NCI-H82 (cell line): ENCODE data around the gene IGSF3.
"Not testable (repeated sequence)": the region's sequence is repeated elsewhere in the genome, so short reads cannot be mapped to it uniquely, and the experiment has no call there.

ENCODE experiments used
- DNase-seq: peaks from one replicate; lab custom pipeline; 2025; lab: John Stamatoyannopoulos, UW

Gene IGSF3

DNA sequence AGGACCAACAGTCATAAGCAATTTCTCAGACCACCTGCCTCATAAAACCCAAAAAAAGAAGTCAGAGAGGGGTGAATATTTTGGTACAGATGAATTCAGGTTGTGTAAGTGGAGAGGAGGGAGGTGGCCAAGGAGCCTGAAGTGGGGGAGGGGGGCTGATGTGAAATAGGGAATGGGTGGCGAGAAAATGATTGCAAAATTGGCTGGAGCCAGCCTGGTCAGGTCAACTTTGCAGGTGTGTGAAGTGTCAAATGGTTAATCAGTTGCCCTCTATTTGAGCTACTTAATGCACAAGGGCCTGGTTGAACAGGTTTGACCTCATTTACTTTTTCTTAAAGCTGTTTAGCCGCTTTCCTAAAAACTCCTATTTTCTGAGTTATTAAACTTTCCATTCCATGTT is 38.1 kb downstream of the IGSF3 start:
- not testable (repeated sequence) for DNase-seq

DNA sequence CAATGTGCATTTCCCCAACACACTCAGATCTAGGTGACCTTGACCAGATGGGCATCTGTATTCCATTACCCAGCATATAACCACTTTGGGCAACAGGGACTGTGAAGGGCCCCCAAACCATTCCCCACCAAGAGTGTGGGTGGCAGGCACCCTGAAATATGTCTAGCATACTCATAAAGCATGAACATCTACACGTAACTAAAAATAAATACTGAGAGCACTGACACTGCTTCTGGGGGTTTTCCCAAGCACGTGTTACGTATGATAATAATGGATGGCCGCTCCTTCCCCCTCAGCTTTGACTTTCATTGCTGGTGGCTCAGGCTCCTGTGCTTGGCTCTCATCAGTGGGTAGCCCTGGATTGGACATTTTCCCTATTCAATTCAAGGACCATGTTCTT is 39.1 kb downstream of the IGSF3 start:
- no peak for DNase-seq

DNA sequence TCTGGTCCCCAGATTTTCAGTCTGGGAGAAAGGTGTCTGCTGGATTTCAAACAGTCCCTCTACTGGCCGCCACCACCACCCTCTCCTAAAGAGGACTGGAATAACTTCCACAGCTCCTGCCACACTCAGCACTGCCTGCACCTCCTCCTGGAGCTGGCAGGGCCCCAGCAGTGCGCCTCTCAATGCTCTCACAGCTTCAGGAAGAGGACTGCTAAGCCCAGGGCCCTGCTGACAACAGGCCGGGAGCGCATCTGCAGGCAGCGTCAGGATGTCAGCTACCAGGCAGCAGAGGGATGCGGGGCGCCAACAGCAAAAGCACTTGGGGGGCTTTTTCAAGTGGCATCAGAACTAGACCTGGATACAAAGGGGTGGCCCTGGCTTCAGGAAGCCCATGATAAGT is 40.2 kb downstream of the IGSF3 start:
- DNase-seq: not testable (repeated sequence)

DNA sequence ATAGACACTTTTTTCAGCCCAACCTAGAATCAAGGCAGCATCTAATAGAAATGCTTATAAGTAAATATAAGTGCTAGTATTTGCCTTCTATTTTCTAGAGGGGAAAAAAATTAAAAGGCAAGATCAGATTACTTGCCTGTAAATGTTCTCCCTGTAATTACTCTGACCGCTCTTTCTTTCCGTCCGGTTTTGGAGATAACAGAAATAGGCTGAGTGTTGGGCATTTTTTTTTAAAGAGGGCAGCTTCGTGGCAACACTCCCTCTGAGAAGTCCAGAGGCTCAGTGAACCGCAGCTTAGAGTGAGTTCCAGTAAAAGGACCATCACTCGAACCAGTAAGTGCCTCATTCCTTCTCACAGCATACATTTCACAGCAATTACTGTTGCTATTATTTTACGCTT is 40.6 kb downstream of the IGSF3 start:
- DNase-seq: not testable (repeated sequence)

DNA sequence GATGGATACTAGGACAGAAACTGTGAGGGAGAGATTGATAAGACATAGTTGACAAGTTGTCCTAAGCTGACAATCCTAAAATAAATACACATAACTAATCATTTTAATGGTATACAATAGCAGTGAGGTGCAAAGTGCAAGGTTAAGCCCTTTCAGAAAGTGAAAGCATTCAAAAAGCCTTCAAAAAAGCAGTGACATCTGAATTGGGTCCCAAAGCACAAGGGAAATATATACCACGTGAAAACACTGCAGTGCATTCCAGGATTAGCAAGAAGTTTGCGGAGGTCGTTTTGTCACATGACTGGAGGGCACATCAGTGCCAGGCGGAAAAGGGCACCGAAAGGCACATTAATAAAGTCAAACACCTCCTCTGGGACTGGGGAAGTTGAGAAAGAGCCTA is 42.4 kb downstream of the IGSF3 start:
- not testable (repeated sequence) for DNase-seq

DNA sequence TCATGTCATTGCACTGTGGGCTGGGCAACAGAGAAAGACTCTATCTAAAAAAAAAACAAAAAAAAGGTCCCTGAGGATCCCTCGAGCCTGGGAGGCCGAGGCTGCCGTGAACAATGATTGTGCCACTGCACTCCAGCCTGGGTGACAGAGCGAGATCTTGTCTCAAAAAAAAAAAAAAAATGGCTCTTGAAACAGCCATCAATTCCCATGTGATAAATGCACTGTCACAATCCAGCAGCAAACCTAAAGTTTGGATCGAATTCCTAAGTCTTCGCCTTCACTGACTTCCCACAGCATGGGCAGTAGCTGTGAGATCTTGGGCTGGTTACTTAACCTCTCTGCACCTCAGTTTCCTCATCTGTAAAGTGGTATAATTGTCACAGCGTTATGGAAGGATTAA is 43.5 kb downstream of the IGSF3 start:
- DNase-seq: no peak

DNA sequence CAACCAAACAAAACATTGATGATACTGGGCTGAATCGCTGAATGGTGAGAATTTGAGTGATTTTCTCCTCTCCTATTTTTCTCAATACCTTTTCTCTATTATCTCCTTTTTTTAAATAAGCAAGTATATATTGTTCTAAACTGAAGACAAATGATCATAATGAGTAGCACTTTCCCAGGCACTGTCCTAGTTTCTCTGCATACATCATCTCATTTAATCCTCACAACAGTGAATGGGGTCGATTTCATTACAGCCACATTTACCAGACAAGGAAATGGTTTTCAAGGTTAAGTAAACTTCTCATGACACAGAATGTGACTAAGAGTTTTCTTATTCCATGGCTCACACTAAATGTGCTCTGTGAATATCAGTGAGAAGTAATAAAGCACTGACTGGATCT is 45.0 kb downstream of the IGSF3 start:
- not testable (repeated sequence) for DNase-seq

DNA sequence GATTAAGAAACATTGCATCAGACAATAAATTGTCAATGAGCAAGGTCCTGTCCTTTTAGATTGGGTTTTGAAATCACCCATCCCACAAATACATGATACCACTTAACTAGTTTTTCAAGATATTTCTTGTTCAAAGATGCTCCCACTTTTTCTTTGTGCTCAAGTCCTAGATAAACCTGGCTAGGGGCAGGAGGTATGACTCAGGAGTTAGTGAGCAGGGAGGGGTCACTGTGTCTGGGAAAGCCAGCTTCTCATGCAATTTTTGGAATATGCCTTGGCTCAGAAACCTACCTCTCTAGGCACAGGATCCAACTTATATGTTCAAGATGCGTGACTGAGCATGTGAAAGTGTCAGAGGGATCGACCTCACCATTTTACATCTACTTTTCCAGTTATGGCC is 45.8 kb downstream of the IGSF3 start:
- DNase-seq: not testable (repeated sequence)

DNA sequence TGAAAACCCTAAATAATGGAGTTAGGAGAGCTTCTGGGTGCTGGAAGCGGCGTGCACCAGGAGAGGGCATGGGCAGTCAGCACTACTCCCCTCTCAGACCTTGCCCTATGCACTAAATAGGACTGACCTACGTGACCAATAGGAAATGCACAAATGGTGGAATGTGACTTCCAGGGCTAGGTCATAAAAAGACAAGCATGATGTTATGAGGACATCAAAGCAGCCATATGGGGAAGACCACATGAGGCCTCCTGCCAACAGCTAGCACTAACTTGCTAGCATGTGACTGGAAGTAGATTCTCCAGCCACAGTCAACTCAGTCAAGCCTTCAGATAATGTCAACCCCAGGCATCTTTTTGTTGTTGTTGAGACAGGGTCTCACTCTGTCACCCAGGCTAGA is 47.1 kb downstream of the IGSF3 start:
- DNase-seq: not testable (repeated sequence)

DNA sequence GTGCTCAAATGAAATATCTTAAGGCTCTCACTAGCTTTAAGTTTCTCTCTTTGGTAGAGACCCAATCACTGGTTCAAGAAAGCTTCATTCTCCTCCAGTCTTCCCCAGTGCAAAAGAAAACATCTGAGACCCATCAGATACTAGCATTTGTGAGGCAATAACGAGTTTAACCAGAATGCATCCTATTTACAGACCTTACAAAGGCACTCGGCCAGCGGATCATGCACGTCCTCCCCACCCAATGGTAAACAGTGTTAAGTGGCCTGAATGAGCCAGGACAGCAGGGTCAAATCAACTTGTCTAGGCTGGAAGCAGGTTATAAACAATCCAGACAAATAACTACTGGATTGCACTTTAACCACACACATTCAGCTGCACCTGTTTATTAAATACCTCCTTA is 48.4 kb downstream of the IGSF3 start:
- DNase-seq: not testable (repeated sequence)

DNA sequence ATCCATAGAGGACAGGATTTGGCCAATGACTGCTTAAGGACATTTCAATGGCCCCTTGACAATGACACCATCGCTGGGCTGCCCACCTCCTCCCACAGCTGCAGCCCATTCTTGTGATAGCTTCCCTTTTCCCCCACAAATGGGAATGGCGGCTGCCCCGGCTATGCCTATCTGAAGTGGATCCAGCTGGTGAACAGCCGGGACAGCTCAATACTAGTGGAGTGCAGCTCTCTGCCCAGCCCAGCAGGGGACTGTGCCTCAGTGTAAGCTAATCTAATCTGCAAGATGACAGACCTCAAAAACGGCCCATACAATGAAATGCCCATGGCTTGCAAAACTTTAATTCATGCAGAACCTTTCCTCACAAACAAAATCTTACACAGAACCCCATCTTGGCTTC is 49.7 kb downstream of the IGSF3 start:
- DNase-seq: peak; percentile 16

DNA sequence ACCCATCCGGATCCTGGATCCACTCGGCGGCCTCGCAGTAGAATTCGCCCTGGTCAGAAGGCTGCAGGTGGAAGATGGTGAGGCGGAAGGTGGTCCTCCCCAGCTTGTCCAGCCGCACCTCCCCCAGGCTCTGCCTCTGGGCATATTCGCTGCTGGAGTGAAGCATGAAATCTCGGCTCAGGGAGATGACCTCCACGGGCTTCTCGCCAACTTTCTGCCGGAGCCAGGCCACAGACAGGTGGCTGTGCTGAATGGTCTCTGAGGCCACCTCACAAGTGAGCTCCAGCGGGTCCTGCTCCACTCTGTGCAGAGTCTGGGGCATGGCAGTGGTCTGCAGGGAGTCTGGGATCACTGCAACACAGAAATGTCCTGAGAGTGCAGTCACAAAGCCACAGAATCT is 53.7 kb downstream of the IGSF3 start:
- DNase-seq: not testable (repeated sequence)

DNA sequence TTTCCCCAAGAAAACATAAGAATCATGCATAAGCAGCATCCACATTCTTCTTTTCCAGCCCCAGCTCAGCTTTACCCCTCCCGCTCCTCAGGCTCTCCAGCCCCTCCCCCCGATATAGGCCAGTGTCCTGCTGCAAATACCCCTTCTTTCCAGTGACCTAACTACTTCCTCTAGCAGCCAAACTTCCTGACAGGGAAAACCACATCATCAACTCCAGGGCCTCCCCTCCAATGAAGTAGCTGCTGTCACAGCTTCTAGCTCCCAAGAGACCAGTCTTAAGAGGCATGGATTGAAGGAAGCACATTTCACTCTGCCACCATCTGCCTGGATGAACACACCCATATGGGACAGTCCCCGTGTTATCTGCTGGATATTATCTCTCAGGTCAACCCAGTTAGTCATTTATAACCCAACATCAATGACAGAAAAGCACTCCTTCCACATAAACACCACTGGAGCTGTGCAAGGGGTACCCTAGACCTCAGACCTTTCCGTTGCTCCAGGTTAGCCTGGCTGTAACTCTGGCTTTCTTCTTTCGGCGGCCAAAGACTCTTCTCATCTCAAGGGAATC is 57.6 kb downstream of the IGSF3 start:
- peak; percentile 78 for DNase-seq

DNA sequence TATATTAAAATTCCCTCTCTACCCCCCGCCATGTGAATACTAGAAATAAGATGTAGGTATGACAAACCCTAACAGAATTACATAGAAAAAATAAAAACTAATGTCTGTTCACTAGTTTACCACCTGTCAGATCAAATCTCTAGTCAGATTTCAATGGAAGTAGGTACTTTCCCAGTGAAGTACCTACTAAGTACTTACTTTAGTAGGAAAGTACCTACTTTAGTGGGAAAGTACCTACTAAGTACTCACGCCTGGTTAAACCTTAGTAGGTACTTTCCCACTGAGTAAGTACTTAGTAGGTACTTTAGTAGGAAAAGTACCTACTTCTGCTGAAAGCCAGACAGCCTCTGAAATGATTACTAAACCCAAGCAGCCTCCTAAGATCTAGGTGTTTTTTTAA is 58.7 kb downstream of the IGSF3 start:
- not testable (repeated sequence) for DNase-seq

DNA sequence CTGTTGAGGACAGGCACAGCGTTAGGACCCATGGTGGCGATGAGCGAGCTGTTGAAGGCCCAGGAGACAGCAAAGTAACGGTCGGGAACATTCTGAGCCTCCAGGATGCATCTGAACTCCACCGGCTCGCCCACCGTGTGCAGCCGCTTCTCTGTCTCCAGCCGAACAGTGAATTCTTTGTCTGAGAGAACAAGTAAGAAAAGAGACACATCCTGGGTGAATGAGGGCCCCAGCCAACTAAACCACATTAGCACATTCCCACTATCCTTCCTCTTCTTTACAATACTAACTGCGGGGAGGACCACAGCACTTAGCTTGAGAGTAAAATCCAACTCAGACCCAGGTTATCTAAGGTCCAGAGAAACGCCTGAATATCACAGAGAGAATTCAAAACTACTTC is 59.4 kb downstream of the IGSF3 start:
- DNase-seq: not testable (repeated sequence)

DNA sequence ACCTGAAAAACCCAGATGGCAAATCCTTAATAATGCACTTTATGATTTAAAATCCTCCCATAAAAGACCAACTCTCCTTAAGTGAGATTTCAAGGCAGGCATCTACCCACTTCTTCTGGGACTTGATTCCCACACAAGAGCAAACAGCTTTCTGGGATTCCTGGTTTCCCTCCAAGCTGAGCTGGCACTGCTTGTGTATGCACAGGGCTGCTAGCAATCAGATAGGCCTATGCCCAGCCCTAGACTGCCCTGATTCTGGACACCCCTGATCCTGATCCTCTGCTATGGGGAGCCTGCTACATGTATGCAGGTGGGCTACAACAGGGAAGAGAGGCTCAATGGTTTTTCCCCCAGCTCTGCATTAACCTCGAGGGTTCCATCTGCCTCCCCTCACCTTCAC is 60.1 kb downstream of the IGSF3 start:
- not testable (repeated sequence) for DNase-seq

DNA sequence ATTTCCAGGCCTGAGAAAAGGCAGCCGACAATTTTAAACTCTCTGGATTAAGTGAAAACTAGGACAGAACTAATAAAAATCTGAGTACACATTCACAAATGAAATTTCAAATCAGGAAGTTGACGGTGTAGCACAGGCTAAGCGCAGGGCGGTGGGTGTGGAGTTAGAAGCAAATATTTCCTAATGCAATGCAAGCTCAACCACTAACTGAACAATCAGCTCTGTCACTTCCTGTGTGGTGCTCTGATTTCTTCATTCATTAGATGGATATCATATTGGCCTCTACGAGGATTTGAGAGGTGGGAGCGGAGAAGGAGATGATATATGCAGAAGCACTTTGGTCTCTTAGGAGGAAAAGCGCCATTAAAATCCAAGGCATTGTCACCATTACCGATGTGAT is 61.5 kb downstream of the IGSF3 start:
- DNase-seq: not testable (repeated sequence)

DNA sequence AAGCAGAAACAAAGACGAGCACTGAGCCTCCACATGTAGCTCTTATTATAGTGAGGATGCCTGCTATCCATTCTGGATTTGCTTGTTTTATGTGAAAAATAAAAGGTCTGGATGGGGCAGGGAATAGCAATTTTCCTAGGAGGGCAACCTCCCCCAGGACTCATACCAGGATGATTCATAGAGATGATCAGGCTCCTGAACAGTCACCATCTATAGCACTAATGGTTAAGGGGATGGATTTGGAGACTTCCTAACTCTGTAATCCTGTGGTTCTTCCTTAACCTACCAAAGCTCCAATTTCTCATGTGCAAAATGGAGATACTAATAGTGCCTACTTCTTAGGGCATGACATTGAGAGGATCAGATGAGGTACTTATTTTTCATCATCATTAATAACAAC is 62.2 kb downstream of the IGSF3 start:
- DNase-seq: no peak

DNA sequence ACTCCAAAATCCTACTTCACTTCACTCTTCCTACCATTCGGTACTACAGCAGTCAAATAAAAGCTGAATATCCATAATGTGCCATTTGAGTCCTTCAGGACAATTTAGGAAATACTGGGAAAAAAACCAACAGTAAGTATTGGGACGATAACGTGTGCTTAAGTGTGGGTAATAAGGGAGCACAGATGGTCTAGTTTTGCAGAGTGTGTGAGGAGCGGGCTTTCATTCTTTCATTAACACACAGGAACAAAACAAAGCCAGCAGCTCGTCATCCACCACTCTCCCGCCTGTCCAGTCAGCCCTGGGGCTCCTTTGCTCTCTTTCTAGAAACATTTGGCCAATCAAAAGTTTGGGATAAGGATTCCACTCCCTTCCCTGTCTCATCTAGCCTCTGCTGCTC is 63.1 kb downstream of the IGSF3 start:
- not testable (repeated sequence) for DNase-seq

DNA sequence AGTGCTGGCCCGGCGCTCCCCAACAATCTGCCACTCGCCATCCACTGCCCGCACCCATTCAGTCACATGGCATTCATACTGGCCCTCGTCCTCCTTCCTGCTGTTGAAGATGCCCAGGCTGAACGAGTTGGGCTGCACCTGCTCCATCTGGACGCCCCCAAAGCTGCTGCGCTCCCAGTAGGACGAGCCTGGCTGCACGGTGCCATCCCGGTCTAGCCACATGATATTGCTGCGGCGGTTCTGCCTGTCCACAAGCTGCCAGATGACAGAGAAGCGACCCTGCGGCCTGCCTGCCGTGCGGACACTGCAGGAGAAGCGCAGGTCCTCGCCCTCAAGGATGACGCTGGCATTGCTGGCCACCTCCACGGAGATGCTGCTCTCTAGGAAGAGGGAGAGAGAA is 63.9 kb downstream of the IGSF3 start:
- not testable (repeated sequence) for DNase-seq

DNA sequence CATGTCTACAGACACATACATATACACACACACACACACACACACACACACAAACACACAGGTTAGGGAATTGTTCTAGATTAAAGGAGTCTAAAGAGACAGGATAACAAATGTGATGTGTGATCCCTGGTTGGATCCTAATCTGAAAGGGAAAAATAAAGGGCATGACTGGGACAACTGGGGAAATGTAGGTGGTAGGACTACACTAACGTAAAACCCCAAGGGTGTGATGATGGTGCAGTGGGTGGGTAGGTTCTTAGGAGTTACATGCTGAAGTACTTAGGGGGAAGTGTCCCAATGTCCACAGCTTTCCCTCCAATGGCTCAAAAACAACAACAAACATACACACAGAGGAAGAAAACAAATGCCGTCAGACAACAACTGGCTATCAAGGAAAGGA is 68.2 kb downstream of the IGSF3 start:
- not testable (repeated sequence) for DNase-seq

DNA sequence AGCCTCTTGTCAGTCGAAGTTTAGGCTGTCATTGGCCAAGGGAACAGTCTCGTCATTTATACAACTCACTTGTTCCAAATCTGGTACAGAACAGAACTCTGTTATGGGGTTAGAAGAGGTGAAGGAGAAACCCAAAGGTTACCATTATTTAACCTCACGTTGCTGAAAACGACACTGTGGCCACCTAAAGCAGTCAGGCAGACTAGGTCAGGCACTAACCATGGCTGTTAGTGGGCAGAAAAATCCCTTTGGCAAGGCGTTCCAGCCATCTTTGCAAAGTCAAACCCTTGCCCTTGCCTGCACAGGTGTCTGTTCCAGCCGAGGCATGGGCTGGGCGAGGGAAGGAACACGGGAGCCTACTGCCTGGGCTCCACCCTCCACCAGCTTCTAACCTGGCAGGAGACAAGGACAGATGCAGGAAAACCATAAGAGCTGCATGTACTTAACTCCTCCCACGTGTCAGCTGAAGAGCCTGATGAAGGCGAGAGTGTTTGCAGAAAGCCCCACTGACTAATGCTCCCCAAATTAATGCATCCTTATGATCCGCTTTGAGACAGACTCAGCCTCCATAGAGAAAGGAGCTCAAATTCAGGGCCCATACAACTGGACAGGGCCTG is 69.0 kb downstream of the IGSF3 start:
- not testable (repeated sequence) for DNase-seq

DNA sequence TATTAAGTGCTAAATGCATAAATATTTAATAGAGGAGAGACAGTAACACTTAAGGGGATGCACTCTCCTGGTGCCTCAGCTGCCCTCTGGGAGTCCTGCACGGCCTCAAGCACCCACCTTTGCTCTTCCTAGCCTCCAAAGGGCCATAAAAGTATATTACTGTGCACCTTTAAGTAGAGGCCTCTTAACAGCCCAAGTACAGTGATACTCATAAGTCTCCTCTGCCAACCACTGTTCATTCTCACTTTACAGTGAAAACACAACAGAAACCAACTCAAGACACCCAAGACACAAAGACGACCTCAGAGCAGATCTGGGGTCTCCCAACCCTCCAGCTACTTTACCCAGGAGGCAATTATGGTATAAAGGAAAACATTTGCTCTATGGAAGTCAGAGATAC is 70.1 kb downstream of the IGSF3 start:
- DNase-seq: not testable (repeated sequence)

DNA sequence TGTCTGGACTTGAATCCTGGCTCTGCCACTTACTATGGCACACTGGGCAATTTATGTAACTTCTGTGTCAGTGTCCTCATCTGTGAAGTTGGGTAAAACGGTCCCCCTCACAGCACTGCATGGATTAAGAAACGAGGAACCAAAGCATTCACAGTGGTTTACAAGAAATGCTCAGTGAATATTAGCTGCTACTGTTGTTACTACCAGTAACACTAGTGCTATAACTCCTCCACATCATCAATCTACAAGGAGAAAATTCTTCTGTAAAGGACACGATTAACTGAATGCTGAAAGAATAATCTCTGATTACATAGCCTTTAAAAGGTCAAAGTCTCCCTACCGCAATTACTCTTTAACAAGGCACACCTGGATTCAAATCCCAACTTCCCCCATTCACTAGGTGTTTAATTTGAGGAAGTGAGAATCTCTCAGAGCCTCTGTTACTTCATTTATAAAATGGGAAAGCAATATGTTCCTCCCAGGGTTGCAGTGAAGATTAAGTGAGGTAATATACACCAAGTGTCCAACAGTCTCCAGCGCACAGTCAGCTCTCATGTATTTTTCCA is 70.7 kb downstream of the IGSF3 start:
- not testable (repeated sequence) for DNase-seq
